ENCODE measurements around the gene SERPINF2. TPM values are rescaled to one million over a fixed set of nuclear protein-coding genes. Genes with fewer than 3 reads are reported as not detected.
A peak's percentile ranks its signal among the peaks of the same experiment; 100 is the strongest.

SERPINF2 gene
- polyA plus RNA-seq, 1 of the 3 experiments (the other 2 are of a cell fraction) = 0.26 TPM

GRCh38 chr17:1736348-1737281 lies 6.1 kb upstream of the SERPINF2 start:
- TF ChIP-seq SMC3 (IDR thresholded peaks at IDR 0.05; ENCODE audit: low read depth, low read length) (no peak), FOSL2 (IDR thresholded peaks at IDR 0.05; ENCODE audit: borderline replicate concordance, low read depth) (no peak), FOXJ3 (CRISPR knock-in tag; IDR thresholded peaks at IDR 0.05) (no peak), NRF1 (IDR thresholded peaks at IDR 0.05; ENCODE audit: low read depth, low read length) (no peak), JUND (IDR thresholded peaks at IDR 0.05) (no peak), NFIC (IDR thresholded peaks at IDR 0.05; ENCODE audit: borderline replicate concordance) (no peak), REST (IDR thresholded peaks at IDR 0.05; ENCODE audit: low read depth, low read length) (no peak), POLR2AphosphoS5 (IDR thresholded peaks at IDR 0.05; ENCODE audit: low read depth, low read length) (no peak), RCOR1 (IDR thresholded peaks at IDR 0.05; ENCODE audit: low read length) (no peak), EP300 (IDR thresholded peaks at IDR 0.05; ENCODE audit: borderline replicate concordance in 1 of 2, low read depth in 1 of 2, low read length in 1 of 2) (no peak), GABPA (IDR thresholded peaks at IDR 0.05; ENCODE audit: low read depth) (no peak), TEAD4 (IDR thresholded peaks at IDR 0.05; ENCODE audit: borderline replicate concordance, insufficient read depth) (no peak), TCF12 (IDR thresholded peaks at IDR 0.05) (no peak), ZBTB33 (IDR thresholded peaks at IDR 0.05; ENCODE audit: borderline replicate concordance, low read depth) (no peak), SIN3A (IDR thresholded peaks at IDR 0.05; ENCODE audit: borderline replicate concordance, low read depth, low read length) (no peak), CTCF (IDR thresholded peaks at IDR 0.05) (no peak)
- H3F3A ChIP-seq (replicated peaks; ENCODE audit: insufficient read depth) = no peaks in the 10 kb centered on the region
- no peak overlapping the region for H3K27ac ChIP-seq (ENCODE audit: low read depth in 2 of 2, low read length in 1 of 2)
- no peaks in the 10 kb centered on the region for H3K27me3 ChIP-seq (ENCODE audit: insufficient read depth)
- no peak overlapping the region for H2AFZ ChIP-seq (ENCODE audit: low read depth)
- POLR2A ChIA-PET = interaction anchor here (1.7 kb wide), 1 partner anchor 20 kb away, joined by 5 read pairs; no protein-coding TSS in a partner anchor
- H3K4me2 ChIP-seq = no peak overlapping the region
- peak; percentile 43 for DNase-seq
- H4K20me1 ChIP-seq (ENCODE audit: insufficient read depth) = no peaks in the 10 kb centered on the region
- no peaks in the 10 kb centered on the region; a peak in 1 of 4 replicates for H3K4me1 ChIP-seq (ENCODE audit: control insufficient read depth in 1 of 2, insufficient read depth in 2 of 2, low read depth in 1 of 2, low read length in 1 of 2)
- H3K79me2 ChIP-seq (ENCODE audit: insufficient read depth) = no peaks in the 10 kb centered on the region
- H3K9me3 ChIP-seq = no peaks in the 10 kb centered on the region
- no peak overlapping the region for H3K9ac ChIP-seq
- no peaks in the 10 kb centered on the region for H3K9me2 ChIP-seq
- peaks cover 0 to 13% of the 10 kb centered on the region in 2 experiments for H3K36me3 ChIP-seq (replicated peaks in 1 of 2; ENCODE audit: control insufficient read depth in 1 of 2, insufficient read depth in 2 of 2, low read length in 1 of 2)
- H3K4me3 ChIP-seq (ENCODE audit: low read depth in 2 of 2, low read length in 1 of 2) = no peak overlapping the region
- 78% methylated on average over 20 of the region's 25 CpGs for WGBS (ENCODE audit: low lambda C conversion rate)
- CTCF ChIA-PET = interaction anchor here (1.2 to 1.6 kb wide), 4 partner anchors 15 to 47 kb away, joined by 3 to 5 read pairs (median 4); no protein-coding TSS in a partner anchor
